CD4-positive, CD25-positive, alpha-beta regulatory T cell (primary cell): Measurements from ENCODE around the gene CREB5. TPM values are rescaled to one million over a fixed set of nuclear protein-coding genes. Genes with fewer than 3 reads are reported as not detected.

Source experiments
- ATAC-seq, 2 donors: fragments of 150-1000 bp; cut with Tn5 transposase; one replicate each; pipeline ENCODE4 v1.10.0; 2021; ENCODE audit warnings: low read depth in 2 of 2, moderate number of reproducible peaks in 2 of 2, moderate library complexity in 1 of 2
- DNase-seq, 3 donors: peaks; one replicate each; pipeline versions ENCODE4 v3.0.0 to v3.0.0-alpha.2; 2012 to 2022; ENCODE audit warnings: mixed read lengths in 1 of 3
- H3K27ac ChIP-seq: one replicate; pipeline ENCODE4 v1.7.0; 2013; ENCODE audit warnings: mild to moderate bottlenecking, low read length; ENCODE audit not compliant: insufficient read depth, poor library complexity, severe bottlenecking
- H3K27me3 ChIP-seq: one replicate; pipeline ENCODE4 v1.7.0; 2013; ENCODE audit warnings: low read length; ENCODE audit not compliant: control insufficient read depth, insufficient read depth
- H3K36me3 ChIP-seq: one replicate; pipeline ENCODE4 v1.7.0; 2013; ENCODE audit warnings: mild to moderate bottlenecking, low read length, moderate library complexity; ENCODE audit not compliant: control insufficient read depth, insufficient read depth
- H3K4me1 ChIP-seq: 2 replicates; pipeline ENCODE4 v1.7.0; 2013; ENCODE audit warnings: mild to moderate bottlenecking, low read length; ENCODE audit not compliant: insufficient read depth, control insufficient read depth, poor library complexity, severe bottlenecking
- H3K4me3 ChIP-seq: one replicate; pipeline ENCODE4 v1.7.0; 2013; ENCODE audit warnings: low read depth, mild to moderate bottlenecking, low read length, moderate library complexity
- H3K9me3 ChIP-seq, 2 experiments: 1 replicate in 1 of 2; 2 replicates in 1 of 2; pipeline ENCODE4 v1.7.0; 2013; ENCODE audit warnings: low read length in 2 of 2, mild to moderate bottlenecking in 1 of 2, moderate library complexity in 1 of 2; ENCODE audit not compliant: control insufficient read depth in 2 of 2
- H3K27ac Mint-ChIP-seq, 3 donors: one replicate each; pipeline ENCODE4 v1.8.0; 2020 to 2022; ENCODE audit warnings: mild to moderate bottlenecking in 3 of 3, mixed read lengths in 3 of 3, moderate library complexity in 2 of 3
- H3K27me3 Mint-ChIP-seq: one replicate; pipeline ENCODE4 v1.8.0; 2022; ENCODE audit warnings: mild to moderate bottlenecking, mixed read lengths
- H3K36me3 Mint-ChIP-seq: one replicate; pipeline ENCODE4 v1.8.0; 2020; ENCODE audit warnings: mixed read lengths
- H3K4me1 Mint-ChIP-seq, 4 donors: one replicate each; pipeline ENCODE4 v1.8.0; 2020 to 2022; ENCODE audit warnings: mixed read lengths in 4 of 4, mild to moderate bottlenecking in 1 of 4
- H3K4me3 Mint-ChIP-seq, 4 donors: one replicate each; pipeline ENCODE4 v1.8.0; 2020 to 2022; ENCODE audit warnings: mild to moderate bottlenecking in 4 of 4, mixed read lengths in 4 of 4, moderate library complexity in 3 of 4
- H3K9me3 Mint-ChIP-seq, 7 donors: one replicate each; pipeline ENCODE4 v1.8.0; 2020 to 2022; ENCODE audit warnings: mixed read lengths in 7 of 7, mild to moderate bottlenecking in 3 of 7, moderate library complexity in 2 of 7
- polyA plus RNA-seq, 4 donors: library from polyadenylated mRNA; unstranded; fragments of 300-500 nt; fragmentation: Illumina TruSeq; gene quantifications; one replicate each; pipeline ENCODE4 v1.2.3, GENCODE V29; 2021
- total RNA-seq: library from RNA; stranded (reverse); gene quantifications from one replicate; pipeline ENCODE4 v1.2.3, GENCODE V29; 2022

CREB5 gene
- total and polyA plus RNA-seq, 5 donors from 2014 or later: 1.3 TPM; not detected in 4

DNA sequence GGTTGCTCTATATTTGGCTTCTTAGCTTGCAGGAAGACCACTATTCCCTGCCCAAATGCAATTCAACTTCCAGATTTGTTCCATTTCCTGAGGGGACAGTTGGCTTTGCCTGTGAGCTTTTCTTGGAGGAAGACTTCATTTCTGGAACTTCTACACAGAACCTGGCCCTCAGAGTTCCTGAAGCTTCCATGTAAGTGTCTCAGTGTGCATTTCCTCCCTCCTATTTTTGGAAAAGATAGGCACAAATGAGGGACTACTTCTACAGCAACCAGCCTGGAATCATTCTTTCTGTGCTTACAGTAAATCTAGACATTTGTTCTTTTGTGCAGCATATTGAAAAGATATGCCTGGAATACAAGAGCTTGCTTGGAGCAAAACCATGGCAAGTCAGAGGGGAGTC, 164.3 kb downstream of the CREB5 start:
- DNase-seq: no peak
- ATAC-seq: no peak
- H3K4me1 Mint-ChIP-seq: no peaks in the 10 kb centered on the region
- H3K36me3 Mint-ChIP-seq: no peaks in the 10 kb centered on the region
- Histone ChIP-seq H3K9me3 (no peaks in the 10 kb centered on the region), H3K27me3 (no peaks in the 10 kb centered on the region), H3K27ac (no peak overlapping the region), H3K36me3 (no peaks in the 10 kb centered on the region), H3K4me1 (no peaks in the 10 kb centered on the region), H3K4me3 (no peak overlapping the region)
- no peak overlapping the region for H3K4me3 Mint-ChIP-seq
- no peak overlapping the region for H3K27ac Mint-ChIP-seq
- peaks cover 5% of the 10 kb centered on the region for H3K27me3 Mint-ChIP-seq
- no peaks in the 10 kb centered on the region for H3K9me3 Mint-ChIP-seq

DNA sequence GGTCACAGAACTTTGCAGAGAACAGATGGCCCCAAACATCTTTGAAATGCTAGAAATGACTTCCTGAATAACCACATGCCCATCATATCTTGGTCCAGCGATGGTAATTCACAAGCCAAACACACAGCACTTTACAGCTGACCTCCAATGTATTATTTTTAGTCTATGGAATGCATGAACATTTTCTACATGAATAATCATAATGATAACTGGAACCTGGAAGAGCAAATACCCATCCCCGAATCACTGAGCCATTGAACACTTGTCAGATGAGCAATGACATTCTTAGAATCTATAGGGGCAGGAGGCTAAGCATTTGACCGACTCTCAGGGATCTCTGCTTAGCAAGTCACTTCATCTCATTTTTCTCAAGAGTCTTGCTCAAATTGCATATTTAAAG, 167.3 kb downstream of the CREB5 start:
- Mint-ChIP-seq H3K4me1 (no peaks in the 10 kb centered on the region), H3K36me3 (no peaks in the 10 kb centered on the region), H3K4me3 (no peak overlapping the region), H3K27me3 (peaks cover 5% of the 10 kb centered on the region), H3K27ac (no peak overlapping the region), H3K9me3 (peaks cover 0 to 1% (median 0%) of the 10 kb centered on the region in 7 donors)
- Histone ChIP-seq H3K36me3 (no peaks in the 10 kb centered on the region), H3K4me3 (no peak overlapping the region), H3K27ac (no peak overlapping the region), H3K4me1 (no peaks in the 10 kb centered on the region), H3K27me3 (no peaks in the 10 kb centered on the region), H3K9me3 (no peaks in the 10 kb centered on the region)
- no peak for DNase-seq
- ATAC-seq: no peak

- DNase-seq (no peak), ATAC-seq (no peak)
- Mint-ChIP-seq H3K4me3 (no peak overlapping the region), H3K9me3 (peaks cover 0 to 1% (median 0%) of the 10 kb centered on the region in 7 donors), H3K4me1 (no peaks in the 10 kb centered on the region), H3K27me3 (peaks cover 5% of the 10 kb centered on the region), H3K27ac (no peak overlapping the region), H3K36me3 (no peaks in the 10 kb centered on the region)
- H3K4me3 ChIP-seq: no peak overlapping the region
- no peak overlapping the region for H3K27ac ChIP-seq
- H3K4me1 ChIP-seq: no peaks in the 10 kb centered on the region
- no peaks in the 10 kb centered on the region for H3K36me3 ChIP-seq
- H3K27me3 ChIP-seq: no peaks in the 10 kb centered on the region
- H3K9me3 ChIP-seq: no peaks in the 10 kb centered on the region
Observed at GRCh38 chr7:28580665-28581064, 168.3 kb downstream of the CREB5 start.

GRCh38 chr7:28581351-28581750, 169.0 kb downstream of the CREB5 start:
- Mint-ChIP-seq H3K27ac (no peak overlapping the region), H3K4me1 (no peaks in the 10 kb centered on the region)
- ATAC-seq: no peak

DNA sequence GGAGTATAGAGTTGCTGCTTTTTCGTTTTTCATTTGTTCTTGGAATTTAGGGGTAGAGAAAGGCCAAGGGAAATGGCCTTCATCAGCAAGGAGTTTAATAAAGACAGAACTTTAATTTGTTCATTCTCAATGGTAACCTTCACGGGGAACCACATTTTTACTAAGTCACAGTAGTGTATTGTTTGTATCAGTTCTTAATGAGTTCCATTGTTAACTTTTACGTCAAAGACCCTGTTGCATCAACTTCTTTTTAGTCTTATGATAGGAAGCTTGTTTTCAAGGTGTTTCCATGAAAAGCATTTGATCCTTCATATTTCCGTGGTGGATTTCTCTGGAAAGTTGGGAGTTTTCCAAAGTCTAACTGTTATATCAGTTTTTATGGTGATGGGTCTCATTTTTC, 169.9 kb downstream of the CREB5 start:
- no peaks in the 10 kb centered on the region for H3K4me1 Mint-ChIP-seq
- Histone ChIP-seq H3K9me3 (no peaks in the 10 kb centered on the region), H3K36me3 (no peaks in the 10 kb centered on the region), H3K27ac (no peak overlapping the region), H3K4me1 (no peaks in the 10 kb centered on the region), H3K27me3 (no peaks in the 10 kb centered on the region), H3K4me3 (no peak overlapping the region)
- H3K36me3 Mint-ChIP-seq: no peaks in the 10 kb centered on the region
- DNase-seq (no peak), ATAC-seq (no peak)
- no peak overlapping the region for H3K27ac Mint-ChIP-seq
- H3K4me3 Mint-ChIP-seq: no peak overlapping the region
- peaks cover 5% of the 10 kb centered on the region for H3K27me3 Mint-ChIP-seq
- peaks cover 0 to 1% (median 0%) of the 10 kb centered on the region in 7 donors for H3K9me3 Mint-ChIP-seq

More at GRCh38 chr7:28581351-28581750, 169.0 kb downstream of the CREB5 start:
- H3K27me3 ChIP-seq: no peaks in the 10 kb centered on the region
- H3K4me1 ChIP-seq: no peaks in the 10 kb centered on the region
- no peaks in the 10 kb centered on the region for H3K9me3 ChIP-seq
- no peaks in the 10 kb centered on the region for H3K36me3 ChIP-seq
- H3K27ac ChIP-seq: no peak overlapping the region
- Mint-ChIP-seq H3K9me3 (peaks cover 0 to 1% (median 0%) of the 10 kb centered on the region in 7 donors), H3K4me3 (no peak overlapping the region), H3K27me3 (peaks cover 5% of the 10 kb centered on the region), H3K36me3 (no peaks in the 10 kb centered on the region)
- DNase-seq: no peak
- H3K4me3 ChIP-seq: no peak overlapping the region

- H3K4me1 ChIP-seq: no peaks in the 10 kb centered on the region
- no peak overlapping the region for H3K27ac Mint-ChIP-seq
- H3K4me3 ChIP-seq: no peak overlapping the region
- no peaks in the 10 kb centered on the region for H3K36me3 Mint-ChIP-seq
- H3K27me3 Mint-ChIP-seq: peaks cover 9% of the 10 kb centered on the region
- no peak overlapping the region for H3K27ac ChIP-seq
- no peaks in the 10 kb centered on the region for H3K27me3 ChIP-seq
- H3K4me1 Mint-ChIP-seq: no peaks in the 10 kb centered on the region
- no peak overlapping the region for H3K4me3 Mint-ChIP-seq
- H3K36me3 ChIP-seq: no peaks in the 10 kb centered on the region
- peaks cover 0 to 1% (median 0%) of the 10 kb centered on the region in 7 donors for H3K9me3 Mint-ChIP-seq
- DNase-seq (no peak), ATAC-seq (no peak)
- no peaks in the 10 kb centered on the region for H3K9me3 ChIP-seq
Observed at GRCh38 chr7:28584235-28584634, 171.9 kb downstream of the CREB5 start.

- no peaks in the 10 kb centered on the region for H3K27me3 ChIP-seq
- no peak overlapping the region for H3K4me3 ChIP-seq
- no peak overlapping the region for H3K4me3 Mint-ChIP-seq
- peaks cover 0 to 8% (median 3%) of the 10 kb centered on the region in 4 donors for H3K4me1 Mint-ChIP-seq
- DNase-seq: no peak
- no peak overlapping the region for H3K27ac ChIP-seq
- H3K9me3 ChIP-seq: no peaks in the 10 kb centered on the region
- H3K36me3 Mint-ChIP-seq: no peaks in the 10 kb centered on the region
- no peak overlapping the region for H3K27ac Mint-ChIP-seq
- no peak for ATAC-seq
- no peaks in the 10 kb centered on the region for H3K4me1 ChIP-seq
- H3K36me3 ChIP-seq: no peaks in the 10 kb centered on the region
- peaks cover 0 to 1% (median 0%) of the 10 kb centered on the region in 7 donors for H3K9me3 Mint-ChIP-seq
- H3K27me3 Mint-ChIP-seq: peaks cover 9% of the 10 kb centered on the region
Observed at GRCh38 chr7:28586736-28587135, 174.4 kb downstream of the CREB5 start.

GRCh38 chr7:28587211-28587610, 174.9 kb downstream of the CREB5 start:
- Histone ChIP-seq H3K27ac (no peak overlapping the region), H3K4me1 (no peaks in the 10 kb centered on the region), H3K4me3 (no peak overlapping the region), H3K36me3 (no peaks in the 10 kb centered on the region), H3K9me3 (no peaks in the 10 kb centered on the region), H3K27me3 (no peaks in the 10 kb centered on the region)
- ATAC-seq (no peak), DNase-seq (no peak)
- H3K4me3 Mint-ChIP-seq: no peak overlapping the region
- H3K27ac Mint-ChIP-seq: no peak overlapping the region
- H3K27me3 Mint-ChIP-seq: peaks cover 9% of the 10 kb centered on the region
- peaks cover 0 to 10% (median 3%) of the 10 kb centered on the region in 4 donors for H3K4me1 Mint-ChIP-seq
- no peaks in the 10 kb centered on the region for H3K36me3 Mint-ChIP-seq
- no peaks in the 10 kb centered on the region for H3K9me3 Mint-ChIP-seq
